Right lobe of liver (tissue), 6 donors: ENCODE data around the gene CAMTA1. TPM values are rescaled to one million over a fixed set of nuclear protein-coding genes. Genes with fewer than 3 reads are reported as not detected.

Experiments
- ATAC-seq, 4 donors: fragments of 200-7000 bp; cut with Tn5 transposase; one replicate each; pipeline ENCODE4 v1.9.1; 2020; ENCODE audit warnings: mild to moderate bottlenecking in 4 of 4, moderate library complexity in 4 of 4
- DNase-seq, 3 donors: peaks; one replicate each; pipeline ENCODE4 v3.0.0-alpha.2; 2020
- H3K27ac ChIP-seq, 3 donors: fragments of 200-600 bp; one replicate each; pipeline ENCODE4 v1.8.0; 2022
- H3K27me3 ChIP-seq, 2 donors: fragments of 200-600 bp; one replicate each; pipeline ENCODE4 v1.8.0; 2022
- H3K36me3 ChIP-seq, 4 donors: fragments of 200-600 bp; sonication (generic) in 1 of 4; one replicate each; pipeline versions ENCODE4 v1.5.1 to v1.8.0; 2017 to 2022; ENCODE audit warnings: control low read depth in 1 of 4
- H3K4me1 ChIP-seq, 4 donors: fragments of 200-600 bp; sonication (generic) in 1 of 4; one replicate each; pipeline versions ENCODE4 v1.5.1 to v1.8.0; 2017 to 2022; ENCODE audit warnings: control low read depth in 1 of 4
- H3K4me3 ChIP-seq, 3 donors: fragments of 200-600 bp; one replicate each; pipeline ENCODE4 v1.8.0; 2022
- H3K9me3 ChIP-seq, 4 donors: fragments of 200-600 bp; sonication (generic) in 1 of 4; one replicate each; pipeline versions ENCODE4 v1.5.1 to v1.8.0; 2017 to 2022; ENCODE audit warnings: control low read depth in 1 of 4
- CTCF ChIP-seq, 4 donors: fragments of 200-600 bp in 3 of 4; fragments of 450-650 bp in 1 of 4; IDR thresholded peaks; one replicate each; pipeline versions ENCODE4 v1.5.1 to v1.8.0; 2016 to 2022; ENCODE audit warnings: antibody characterized with exemption in 4 of 4, mild to moderate bottlenecking in 2 of 4
- POLR2A ChIP-seq: fragments of 450-650 bp; IDR thresholded peaks from one replicate; pipeline ENCODE4 v1.6.1; 2017; ENCODE audit warnings: antibody characterized with exemption, mild to moderate bottlenecking
- WGBS: methylation state at CpG from one replicate; pipeline ENCODE4 v1.1.6; 2018; ENCODE audit warnings: low coverage, low lambda C conversion rate; ENCODE audit not compliant: insufficient coverage; ENCODE audit errors: missing lambda C conversion rate; 5-methylcytosine and 5-hydroxymethylcytosine counted together
- intact Hi-C, 2 donors: fragments of 100-400 bp; cut with DNase I; formaldehyde crosslinking; loops; one replicate each; pipeline versions ENCODE4 v1.11.2 to v1.14.1; 2022
- total RNA-seq, 6 experiments: library from RNA; depleted of rRNA in 2 of 6; stranded (reverse); fragments of >200 nt in 2 of 6; fragmentation: NEBNext Ultra II Directional in 3 of 6; extraction: Animal tissue kit (Norgen Biotek cat#: 25700) in 3 of 6; gene quantifications; one replicate each; pipeline versions ENCODE4 v1.1.0 to v1.2.4, GENCODE V29; 2016 to 2023
- donor health status: DM: no; HTN: yes; CAD: no.
- donor health status: DM: no; HTN: no; CAD: no.
- donor health status: DM: no; HTN: no; CAD: no.
- donor health status: DM: no; HTN: yes; CAD: no.
- donor health status: DM: no; HTN: yes; CAD: no.

CAMTA1 gene
- total RNA-seq, 6 experiments from 2014 or later: 32.3 to 49.4 (median 37.2) TPM

DNA sequence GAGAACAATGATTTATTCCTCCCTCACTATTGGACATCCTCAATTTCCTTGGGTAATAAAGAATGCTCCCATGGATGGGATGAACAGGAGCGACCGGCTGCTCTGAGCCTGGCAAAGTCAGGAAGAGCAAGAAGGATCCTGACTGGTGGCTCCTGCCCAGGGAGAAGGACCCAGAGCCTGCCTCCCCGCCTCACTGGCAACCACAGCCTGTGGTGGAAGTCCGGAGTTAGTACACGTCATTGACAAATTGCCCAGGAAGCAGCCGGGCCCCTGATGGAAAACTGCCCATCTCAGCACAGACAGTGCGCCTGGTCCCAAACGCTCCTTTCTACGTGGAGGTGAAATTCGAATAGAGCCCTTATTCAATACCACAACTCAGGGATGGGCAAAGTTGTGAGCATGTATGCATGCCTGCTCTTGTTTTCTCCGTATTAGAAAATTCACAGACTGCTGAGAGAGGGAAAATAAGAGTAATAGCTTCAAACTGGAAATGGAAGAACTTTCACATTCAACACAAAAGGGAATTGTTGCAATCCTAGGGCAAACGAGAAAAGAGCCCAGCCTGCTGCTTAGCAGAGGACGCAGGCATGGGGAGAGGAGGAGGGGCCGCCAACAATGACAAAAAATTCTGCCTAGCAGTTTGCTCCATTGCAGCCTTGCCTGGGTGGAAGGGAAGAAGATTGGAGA lies 588.8 kb downstream of the CAMTA1 start:
- H3K9me3 ChIP-seq: no peaks in the 10 kb centered on the region
- intact Hi-C loops: no loop called here
- ATAC-seq (no peak), DNase-seq (peak in 1 of 3 donors; percentile 31)
- H3K4me3 ChIP-seq: no peak overlapping the region
- no peaks in the 10 kb centered on the region for H3K36me3 ChIP-seq
- no peak for TF ChIP-seq CTCF (IDR thresholded peaks at IDR 0.05)
- no peak for TF ChIP-seq POLR2A
- 21% methylated on average over 10 of the region's 14 CpGs for WGBS
- H3K27me3 ChIP-seq: no peaks in the 10 kb centered on the region
- H3K4me1 ChIP-seq: no peaks in the 10 kb centered on the region
- no peak overlapping the region for H3K27ac ChIP-seq

GRCh38 chr1:7374563-7375160 lies 589.4 kb downstream of the CAMTA1 start:
- ATAC-seq (no peak), DNase-seq (peak in 1 of 3 donors; percentile 10)
- no peaks in the 10 kb centered on the region for H3K27me3 ChIP-seq
- H3K36me3 ChIP-seq: no peaks in the 10 kb centered on the region
- H3K27ac ChIP-seq: no peak overlapping the region
- 83% methylated on average over 6 of the region's 12 CpGs for WGBS
- H3K9me3 ChIP-seq: no peaks in the 10 kb centered on the region
- no peak for TF ChIP-seq POLR2A
- no peak for TF ChIP-seq CTCF (IDR thresholded peaks at IDR 0.05)
- intact Hi-C loops: no loop called here
- H3K4me3 ChIP-seq: no peak overlapping the region
- no peaks in the 10 kb centered on the region for H3K4me1 ChIP-seq

GRCh38 chr1:7375329-7375728 lies 590.1 kb downstream of the CAMTA1 start:
- no CpG with 5 or more reads among the region's 7 CpGs for WGBS
- H3K27me3 ChIP-seq: no peaks in the 10 kb centered on the region
- intact Hi-C loops: no loop called here
- H3K9me3 ChIP-seq: no peaks in the 10 kb centered on the region
- no peak for TF ChIP-seq CTCF (IDR thresholded peaks at IDR 0.05)
- TF ChIP-seq POLR2A: no peak
- DNase-seq (peak in 1 of 3 donors; percentile 20), ATAC-seq (no peak)
- no peak overlapping the region for H3K4me3 ChIP-seq
- no peak overlapping the region for H3K27ac ChIP-seq
- no peaks in the 10 kb centered on the region for H3K36me3 ChIP-seq
- no peaks in the 10 kb centered on the region for H3K4me1 ChIP-seq

- TF ChIP-seq CTCF (IDR thresholded peaks at IDR 0.05): no peak
- TF ChIP-seq POLR2A: no peak
- DNase-seq: peak in 1 of 3 donors; percentile 26
- no peak for ATAC-seq
- WGBS: 83% methylated on average over 6 of the region's 9 CpGs
- Histone ChIP-seq H3K9me3 (no peaks in the 10 kb centered on the region), H3K27me3 (no peaks in the 10 kb centered on the region), H3K4me1 (no peaks in the 10 kb centered on the region), H3K4me3 (no peak overlapping the region), H3K36me3 (no peaks in the 10 kb centered on the region), H3K27ac (no peak overlapping the region)
- intact Hi-C loops: no loop called here
Measured at GRCh38 chr1:7375781-7376660, 590.8 kb downstream of the CAMTA1 start.
